K562 (cell line): ENCODE results near the gene SLC7A6OS. TPM values are rescaled to one million over a fixed set of nuclear protein-coding genes. Genes with fewer than 3 reads are reported as not detected.

Experiments
- ATAC-seq: fragments of 200-7000 bp; cut with Tn5 transposase; 3 replicates; pipeline ENCODE4 v1.9.1; 2020; ENCODE audit warnings: moderate library complexity
- BruUV-seq: library from RNA; stranded (reverse); fragments of 400-500 nt; replicated peaks from 2 replicates; lab custom pipeline; 2021; lab: Mats Ljungman, UMichigan
- CTCF ChIA-PET: fragments of 300-600 bp; formaldehyde crosslinking; extraction: SDS; loops from one replicate; lab custom pipeline; 2021; ENCODE audit warnings: low intra/inter-chr PET ratio; lab: Yijun Ruan, JAX
- POLR2A ChIA-PET: fragments of 300-600, 350-650 bp; sonication (Branson Sonifier 250); formaldehyde crosslinking; extraction: SDS; loops from one replicate; lab custom pipeline; 2021; ENCODE audit warnings: antibody characterized with exemption, inconsistent platforms; lab: Yijun Ruan, JAX
- DNase-seq, 4 experiments: peaks; one replicate each; pipeline versions ENCODE4 v3.0.0 to v3.0.0-alpha.2; 2011 to 2018; ENCODE audit warnings: low spot score in 3 of 4, mixed read lengths in 3 of 4; ENCODE audit errors: extremely low read depth in 1 of 4
- FAIRE-seq: peaks from 2 replicates; lab custom pipeline; 2011; peaks lifted over from hg19 to GRCh38; lab: Jason Lieb, UNC
- H2AFZ ChIP-seq: 2 replicates; pipeline ENCODE4 v1.6.0; 2011; ENCODE audit warnings: low read depth, low read length, control low read depth, inconsistent platforms
- H3K27ac ChIP-seq: fragments of 200-600 bp; 3 replicates; pipeline ENCODE4 v1.8.0; 2011; ENCODE audit warnings: low read depth, mild to moderate bottlenecking, control low read depth, inconsistent platforms, low read length, moderate library complexity, mixed read lengths; ENCODE audit errors: extremely low read depth
- H3K27me3 ChIP-seq, 2 experiments: fragments of 300-600 bp in 1 of 2; 2 replicates in 1 of 2; 3 replicates in 1 of 2; pipeline versions ENCODE4 v1.6.0 to v1.8.0; 2011; ENCODE audit warnings: inconsistent platforms in 2 of 2, low read length in 2 of 2, mild to moderate bottlenecking in 1 of 2, mixed read lengths in 1 of 2, moderate library complexity in 1 of 2; ENCODE audit not compliant: control insufficient read depth in 2 of 2, insufficient read depth in 2 of 2
- H3K36me3 ChIP-seq: fragments of 300-600 bp; 3 replicates; pipeline ENCODE4 v1.8.0; 2011; ENCODE audit warnings: mild to moderate bottlenecking, low read length, inconsistent platforms; ENCODE audit not compliant: control insufficient read depth, insufficient read depth
- H3K4me1 ChIP-seq, 2 experiments: fragments of 200-600 bp in 1 of 2; replicated peaks in 1 of 2; 2 replicates in 1 of 2; 3 replicates in 1 of 2; pipeline versions ENCODE4 v1.5.1 to v1.8.0; 2011; ENCODE audit warnings: inconsistent platforms in 2 of 2, low read length in 2 of 2, mild to moderate bottlenecking in 1 of 2, mixed read lengths in 1 of 2, moderate library complexity in 1 of 2; ENCODE audit not compliant: control insufficient read depth in 2 of 2, insufficient read depth in 2 of 2
- H3K4me2 ChIP-seq: 2 replicates; pipeline ENCODE4 v1.6.1; 2011; ENCODE audit warnings: low read length, control low read depth, inconsistent platforms, mixed read lengths; ENCODE audit not compliant: insufficient read depth
- H3K4me3 ChIP-seq: fragments of 200-600 bp; sonication (generic), shearing (Covaris generic); 2 replicates; pipeline ENCODE4 v1.5.1; 2016; ENCODE audit warnings: control low read depth, inconsistent platforms
- H3K79me2 ChIP-seq: fragments of 200-600 bp; 3 replicates; pipeline ENCODE4 v1.8.0; 2011; ENCODE audit warnings: low read length, inconsistent platforms; ENCODE audit not compliant: control insufficient read depth, insufficient read depth
- H3K9ac ChIP-seq, 2 experiments: 2 replicates each; pipeline versions ENCODE4 v1.6.0 to v1.6.1; 2011; ENCODE audit warnings: low read depth in 2 of 2, low read length in 2 of 2, control low read depth in 1 of 2, inconsistent platforms in 1 of 2, mild to moderate bottlenecking in 1 of 2, mixed read lengths in 1 of 2; ENCODE audit not compliant: insufficient read depth in 1 of 2
- H3K9me1 ChIP-seq: one replicate; pipeline ENCODE4 v1.6.0; 2011; ENCODE audit warnings: inconsistent platforms, mild to moderate bottlenecking, low read length, moderate library complexity; ENCODE audit not compliant: control insufficient read depth, insufficient read depth
- H3K9me3 ChIP-seq: replicated peaks from 2 replicates; pipeline ENCODE4 v1.5.1; 2011; ENCODE audit warnings: low read depth, low read length, inconsistent platforms; ENCODE audit not compliant: control insufficient read depth, insufficient read depth
- H4K20me1 ChIP-seq: replicated peaks from 2 replicates; pipeline ENCODE4 v1.6.1; 2011; ENCODE audit warnings: low read length, inconsistent platforms, mixed read lengths; ENCODE audit not compliant: control insufficient read depth, insufficient read depth
- CBFA2T3 ChIP-seq: fragments of 450-650 bp; IDR thresholded peaks from 2 replicates; pipeline ENCODE4 v1.6.1; 2017
- CHCHD3 ChIP-seq: fragments of 250-450 bp; sonication (Bioruptor Pico); IDR thresholded peaks from 2 replicates; pipeline ENCODE4 v2.1.2; 2022; ENCODE audit warnings: mild to moderate bottlenecking
- CHD4 ChIP-seq: fragments of 200-600 bp; sonication (generic); IDR thresholded peaks from 3 replicates; pipeline ENCODE4 v1.6.1; 2012; ENCODE audit warnings: low read depth, mild to moderate bottlenecking, mixed read lengths, low read length, inconsistent platforms; ENCODE audit not compliant: insufficient read depth, insufficient replicate concordance, poor library complexity, severe bottlenecking
- ETV6 ChIP-seq, 3 experiments: fragments of 150-350 bp in 1 of 3; sonication (generic) in 1 of 3; formaldehyde crosslinking in 1 of 3; IDR thresholded peaks; 2 replicates each; pipeline versions ENCODE4 v1.6.1 to v1.8.0; 2014 to 2022; ENCODE audit warnings: borderline replicate concordance in 2 of 3, low read depth in 2 of 3, antibody characterized with exemption in 1 of 3, low read length in 1 of 3, mild to moderate bottlenecking in 1 of 3, missing genetic modification reagents in 1 of 3
- FOXP1 ChIP-seq: sonication (generic); formaldehyde crosslinking; IDR thresholded peaks from 2 replicates; pipeline ENCODE4 v1.8.0; 2022; ENCODE audit warnings: mild to moderate bottlenecking, missing genetic modification reagents
- MAFF ChIP-seq: IDR thresholded peaks from 2 replicates; pipeline ENCODE4 v1.6.1; 2012; ENCODE audit warnings: low read length, improper control_type of control experiment
- MYC ChIP-seq, 2 experiments: fragments of 250-450 bp in 1 of 2; sonication (Bioruptor Pico) in 1 of 2; IDR thresholded peaks; 2 replicates each; pipeline versions ENCODE4 v1.5.1 to v1.6.1; 2012 to 2021; ENCODE audit warnings: low read depth in 2 of 2, borderline replicate concordance in 1 of 2, improper control_type of control experiment in 1 of 2, low read length in 1 of 2, mild to moderate bottlenecking in 1 of 2, moderate library complexity in 1 of 2
- NFE2 ChIP-seq: IDR thresholded peaks from 2 replicates; pipeline ENCODE4 v1.6.1; 2014; ENCODE audit warnings: antibody characterized with exemption, low read depth
- NFXL1 ChIP-seq: fragments of 450-650 bp; formaldehyde crosslinking; IDR thresholded peaks from 2 replicates; pipeline ENCODE4 v1.4.0; 2021; ENCODE audit warnings: mild to moderate bottlenecking
- NRF1 ChIP-seq, 2 experiments: fragments of 450-650 bp; IDR thresholded peaks in 1 of 2; conservative IDR thresholded peaks in 1 of 2; 2 replicates each; pipeline ENCODE4 v1.6.1; 2014; ENCODE audit warnings: mild to moderate bottlenecking in 2 of 2
- NUFIP1 ChIP-seq: fragments of 450-650 bp; IDR thresholded peaks from 2 replicates; pipeline ENCODE4 v1.6.1; 2018; ENCODE audit not compliant: partially characterized antibody
- PKNOX1 ChIP-seq: fragments of 450-650 bp; IDR thresholded peaks from 2 replicates; pipeline ENCODE4 v1.6.1; 2016
- SMAD1 ChIP-seq: fragments of 150-350 bp; IDR thresholded peaks from 2 replicates; pipeline ENCODE4 v1.6.1; 2014; ENCODE audit warnings: low read length, low read depth; ENCODE audit not compliant: partially characterized antibody
- SMAD4 ChIP-seq: fragments of 250-450 bp; sonication (Bioruptor Pico); conservative IDR thresholded peaks from 2 replicates; pipeline ENCODE4 v1.8.0; 2021; ENCODE audit warnings: inconsistent platforms, mild to moderate bottlenecking, moderate library complexity
- TEAD1 ChIP-seq, 2 experiments: fragments of 450-650 bp in 1 of 2; sonication (generic) in 1 of 2; formaldehyde crosslinking; IDR thresholded peaks; 2 replicates each; pipeline versions ENCODE4 v1.4.0 to v1.8.0; 2020 to 2022; ENCODE audit warnings: mild to moderate bottlenecking in 2 of 2, missing genetic modification reagents in 1 of 2
- THRA ChIP-seq: fragments of 450-650 bp; IDR thresholded peaks from 2 replicates; pipeline ENCODE4 v1.6.1; 2017; ENCODE audit warnings: mild to moderate bottlenecking, moderate library complexity
- THRB ChIP-seq: fragments of 450-650 bp; formaldehyde crosslinking; conservative IDR thresholded peaks from 2 replicates; pipeline ENCODE4 v1.4.0; 2022; ENCODE audit warnings: mild to moderate bottlenecking, missing genetic modification characterization
- ZNF3 ChIP-seq: fragments of 250-450 bp; sonication (Bioruptor Pico); IDR thresholded peaks from 2 replicates; pipeline ENCODE4 v1.5.0; 2021; ENCODE audit warnings: mild to moderate bottlenecking, moderate library complexity
- WGBS: fragments of 100-300 bp; shearing (Covaris generic); methylation state at CpG from one replicate; pipeline ENCODE4 v1.1.6; 2016; ENCODE audit warnings: low coverage, mixed read lengths; ENCODE audit not compliant: insufficient coverage; ENCODE audit errors: missing lambda C conversion rate; 5-methylcytosine and 5-hydroxymethylcytosine counted together
- in situ Hi-C: fragments of 300-500 bp; cut with MboI; formaldehyde crosslinking; loops from 4 replicates; pipeline ENCODE4 v1.15.0; 2018; ENCODE audit warnings: inconsistent platforms, mixed read lengths
- intact Hi-C: fragments of 100-400 bp; cut with micrococcal nuclease; formaldehyde crosslinking; loops from 2 replicates; pipeline ENCODE4 v1.14.2; 2022
- polyA plus RNA-seq, 8 experiments: library from polyadenylated mRNA; depleted of rRNA in 4 of 8; stranded (reverse) in 5 of 8; unstranded in 3 of 8; fragments of >200 nt; fragmentation: Nextera tagmentation in 2 of 8; fragmentation: Illumina TruSeq in 1 of 8; extraction: Ambion mirVana in 2 of 8; extraction: Trizol in 1 of 8; gene quantifications; 2 replicates each; pipeline versions ENCODE4 v1.2.1 to v1.2.3, GENCODE V29; 2011 to 2014; ENCODE audit warnings: inconsistent platforms in 1 of 8, missing spikeins in 1 of 8
- total RNA-seq, 7 experiments: library from RNA; depleted of rRNA in 6 of 7; stranded (reverse); fragments of >200 nt in 6 of 7; fragmentation: Illumina TruSeq in 2 of 7; extraction: Trizol in 2 of 7; gene quantifications; 2 replicates each; pipeline versions ENCODE4 v1.2.1 to v1.2.3, GENCODE V29; 2011 to 2021; ENCODE audit warnings: low replicate concordance in 1 of 7

SLC7A6OS gene
- total and polyA plus RNA-seq, 9 of the 15 experiments (the other 6 are each of a cell fraction or from before 2014, with no cell fraction given) = 2.7 to 23.6 (median 17.2) TPM

GRCh38 chr16:68309799-68310198, 947 bp downstream of the SLC7A6OS start:
- POLR2A ChIA-PET = interaction anchor here (1.9 to 2.3 kb wide), 2 partner anchors 9 to 11 kb away, joined by 4 to 9 read pairs; no protein-coding TSS in a partner anchor
- H3K9me3 ChIP-seq = no peaks in the 10 kb centered on the region
- H4K20me1 ChIP-seq = no peaks in the 10 kb centered on the region
- peaks cover 71% of the 10 kb centered on the region for H3K36me3 ChIP-seq
- CTCF ChIA-PET = no interaction called here
- intact Hi-C loops = no loop called here
- no peaks in the 10 kb centered on the region for H3K27me3 ChIP-seq
- peaks cover 14 to 28% of the 10 kb centered on the region in 2 experiments; a peak in 4 of 5 replicates for H3K4me1 ChIP-seq
- peak overlapping the region; percentile 94 for H3K4me2 ChIP-seq
- no peaks in the 10 kb centered on the region for H3K9me1 ChIP-seq
- H3K27ac ChIP-seq = peak overlapping the region; percentile 79
- H3K79me2 ChIP-seq = peaks cover 70% of the 10 kb centered on the region
- H3K9ac ChIP-seq = peak overlapping the region; percentile 78 to 94
- DNase-seq (peak in 1 of 4 experiments; percentile 29), FAIRE-seq (peak; percentile 6), ATAC-seq (no peak)
- peak overlapping the region; percentile 81 for H3K4me3 ChIP-seq
- 6% methylated on average over 6 of the region's 6 CpGs for WGBS
- H2AFZ ChIP-seq = peak overlapping the region; percentile 83; the same call in 1 of the 2 replicates
- no TSS peak for BruUV-seq
- in situ Hi-C loops = loop anchor here (10.0 kb wide), 1 partner anchor 315 kb away; the partner anchor contains the start of gene DPEP2
- no peak for TF ChIP-seq NUFIP1
- no peak for TF ChIP-seq MYC (IDR thresholded peaks at IDR 0.05; ENCODE audit: low read depth, low read length)
- no peak for TF ChIP-seq MYC (CRISPR knock-in tag; IDR thresholded peaks at IDR 0.05; ENCODE audit: borderline replicate concordance, low read depth)
- TF ChIP-seq NFE2 = no peak
- TF ChIP-seq MAFF = no peak
- TF ChIP-seq CHD4 = no peak
- TF ChIP-seq NFXL1 = no peak
- TF ChIP-seq CHCHD3 (CRISPR knock-in tag) = no peak
- TF ChIP-seq ZNF3 (CRISPR knock-in tag) = no peak
- no peak for TF ChIP-seq ETV6 (IDR thresholded peaks at IDR 0.05; ENCODE audit: borderline replicate concordance in 1 of 2, low read depth in 2 of 2, low read length in 1 of 2)
- no peak for TF ChIP-seq ETV6 (CRISPR knock-in tag; IDR thresholded peaks at IDR 0.05; ENCODE audit: borderline replicate concordance)
- no peak for TF ChIP-seq SMAD4 (CRISPR knock-in tag)
- TF ChIP-seq NRF1 (conservative IDR thresholded peaks at IDR 0.05 in 1 of 2, IDR thresholded peaks at IDR 0.05 in 1 of 2) = no peak
- TF ChIP-seq THRB (CRISPR knock-in tag) = no peak
- no peak for TF ChIP-seq THRA
- 0 out of 2 replicates have a peak, but pooled peaks have one; percentile 14 for TF ChIP-seq PKNOX1
- no peak for TF ChIP-seq CBFA2T3
- TF ChIP-seq FOXP1 (CRISPR knock-in tag) = 0 out of 2 replicates have a peak, but pooled peaks have one; percentile 35
- no peak for TF ChIP-seq SMAD1
- TF ChIP-seq TEAD1 (CRISPR knock-in tag; IDR thresholded peaks at IDR 0.05) = 0 out of 4 replicates have a peak, but pooled peaks of 1 of the 2 experiments have one; percentile 12
